Naive thymus-derived CD4-positive, alpha-beta T cell (primary cell): Measurements from ENCODE around the gene YARS2. TPM values are rescaled to one million over a fixed set of nuclear protein-coding genes. Genes with fewer than 3 reads are reported as not detected.

Experiments
- ATAC-seq: fragments of 150-1000 bp; cut with Tn5 transposase; 2 replicates; pipeline ENCODE4 v1.10.0; 2021; ENCODE audit warnings: mild to moderate bottlenecking, moderate library complexity
- CTCF ChIA-PET: fragments of 350-600 bp; sonication (Branson Sonifier 250); formaldehyde crosslinking; loops from one replicate; lab custom pipeline; 2021; ENCODE audit warnings: antibody characterized with exemption; lab: Charles Lee
- POLR2A ChIA-PET: fragments of 350-600 bp; sonication (Branson Sonifier 250); formaldehyde crosslinking; loops from one replicate; lab custom pipeline; 2021; ENCODE audit warnings: antibody characterized with exemption, inconsistent platforms; lab: Charles Lee
- DNase-seq, 9 donors: peaks; one replicate each; pipeline versions ENCODE4 v3.0.0 to v3.0.0-alpha.2; 2020 to 2022; ENCODE audit warnings: mixed read lengths in 1 of 9
- H3K27ac ChIP-seq: one replicate; pipeline ENCODE4 v1.7.0; 2013; ENCODE audit warnings: mild to moderate bottlenecking, low read depth, low read length, moderate library complexity
- H3K27me3 ChIP-seq, 2 donors: one replicate each; pipeline ENCODE4 v1.7.0; 2013; ENCODE audit warnings: low read length in 2 of 2, mild to moderate bottlenecking in 2 of 2, moderate library complexity in 2 of 2; ENCODE audit not compliant: control insufficient read depth in 2 of 2, insufficient read depth in 2 of 2
- H3K36me3 ChIP-seq, 3 experiments: 1 replicate in 2 of 3; 2 replicates in 1 of 3; pipeline ENCODE4 v1.7.0; 2013; ENCODE audit warnings: low read length in 3 of 3, mild to moderate bottlenecking in 3 of 3, moderate library complexity in 1 of 3; ENCODE audit not compliant: insufficient read depth in 3 of 3, control insufficient read depth in 2 of 3
- H3K4me1 ChIP-seq, 2 donors: one replicate each; pipeline ENCODE4 v1.7.0; 2013; ENCODE audit warnings: low read length in 2 of 2, mild to moderate bottlenecking in 2 of 2, moderate library complexity in 1 of 2; ENCODE audit not compliant: control insufficient read depth in 2 of 2, insufficient read depth in 2 of 2
- H3K4me3 ChIP-seq: 2 replicates; pipeline ENCODE4 v1.7.0; 2013; ENCODE audit warnings: mild to moderate bottlenecking, low read length
- H3K9me3 ChIP-seq, 3 experiments: 1 replicate in 2 of 3; 2 replicates in 1 of 3; pipeline ENCODE4 v1.7.0; 2013; ENCODE audit warnings: low read length in 3 of 3; ENCODE audit not compliant: control insufficient read depth in 2 of 3
- H3K27ac Mint-ChIP-seq, 9 donors: one replicate each; pipeline ENCODE4 v1.8.0; 2020 to 2022; ENCODE audit warnings: mixed read lengths in 9 of 9, mild to moderate bottlenecking in 8 of 9, moderate library complexity in 5 of 9, inconsistent platforms in 2 of 9
- H3K27me3 Mint-ChIP-seq, 5 donors: one replicate each; pipeline ENCODE4 v1.8.0; 2021 to 2022; ENCODE audit warnings: mixed read lengths in 5 of 5, mild to moderate bottlenecking in 1 of 5
- H3K36me3 Mint-ChIP-seq, 5 donors: one replicate each; pipeline ENCODE4 v1.8.0; 2020 to 2022; ENCODE audit warnings: mixed read lengths in 5 of 5, mild to moderate bottlenecking in 3 of 5, inconsistent platforms in 1 of 5
- H3K4me1 Mint-ChIP-seq, 7 donors: one replicate each; pipeline ENCODE4 v1.8.0; 2020 to 2022; ENCODE audit warnings: mixed read lengths in 7 of 7, mild to moderate bottlenecking in 3 of 7, inconsistent platforms in 1 of 7
- H3K4me3 Mint-ChIP-seq, 10 donors: one replicate each; pipeline ENCODE4 v1.8.0; 2020 to 2022; ENCODE audit warnings: mild to moderate bottlenecking in 10 of 10, mixed read lengths in 10 of 10, moderate library complexity in 6 of 10, inconsistent platforms in 2 of 10
- H3K9me3 Mint-ChIP-seq, 11 donors: one replicate each; pipeline ENCODE4 v1.8.0; 2020 to 2022; ENCODE audit warnings: mixed read lengths in 11 of 11, mild to moderate bottlenecking in 4 of 11, inconsistent platforms in 1 of 11, moderate library complexity in 1 of 11
- intact Hi-C, 2 donors: fragments of 100-400 bp; cut with micrococcal nuclease; formaldehyde crosslinking; loops; one replicate each; pipeline ENCODE4 v1.15.1; 2023
- polyA plus RNA-seq, 2 donors: library from polyadenylated mRNA; unstranded; fragments of 300-500 nt; fragmentation: Illumina TruSeq; gene quantifications; one replicate each; pipeline ENCODE4 v1.2.3, GENCODE V29; 2021
- total RNA-seq, 6 experiments: library from RNA in 5 of 6; stranded (reverse) in 5 of 6; gene quantifications; 1 replicate in 5 of 6; 2 replicates in 1 of 6; pipeline ENCODE4 v1.2.3 and lab custom pipeline; 2021 to 2026

Gene YARS2
- total and polyA plus RNA-seq, 7 experiments from 2014 or later: 11.3 to 24.0 (median 17.9) TPM

- DNase-seq (no peak), ATAC-seq (no peak)
- ChIA-PET POLR2A (no interaction called here), CTCF (interaction anchor here (1.2 kb wide), 1 partner anchor 15 kb away, joined by 3 read pairs; no protein-coding TSS in a partner anchor)
- H3K9me3 ChIP-seq: no peaks in the 10 kb centered on the region
- no peaks in the 10 kb centered on the region for H3K4me1 ChIP-seq
- Mint-ChIP-seq H3K9me3 (no peaks in the 10 kb centered on the region), H3K27me3 (no peaks in the 10 kb centered on the region), H3K27ac (peak overlapping the region in 2 of 9 donors; percentile 41 to 53), H3K4me3 (no peak overlapping the region), H3K4me1 (peaks cover 0 to 28% (median 20%) of the 10 kb centered on the region in 7 donors), H3K36me3 (peaks cover 0 to 46% (median 17%) of the 10 kb centered on the region in 5 donors)
- no peak overlapping the region for H3K27ac ChIP-seq
- intact Hi-C loops: no loop called here
- H3K4me3 ChIP-seq: no peak overlapping the region
- H3K36me3 ChIP-seq: peaks cover 17 to 73% (median 17%) of the 10 kb centered on the region in 3 experiments
- H3K27me3 ChIP-seq: no peaks in the 10 kb centered on the region
Measured at GRCh38 chr12:32742133-32742532, 13.6 kb downstream of the YARS2 start.

- Histone ChIP-seq H3K4me3 (no peak overlapping the region), H3K36me3 (peaks cover 13 to 61% (median 13%) of the 10 kb centered on the region in 3 experiments), H3K27me3 (no peaks in the 10 kb centered on the region), H3K4me1 (no peaks in the 10 kb centered on the region), H3K27ac (no peak overlapping the region), H3K9me3 (no peaks in the 10 kb centered on the region)
- peaks cover 0 to 25% (median 13%) of the 10 kb centered on the region in 7 donors for H3K4me1 Mint-ChIP-seq
- H3K27ac Mint-ChIP-seq: peak overlapping the region in 3 of 9 donors; percentile 28 to 43 (median 40)
- ChIA-PET CTCF (interaction anchor here (0.5 kb wide), 1 partner anchor 1208 kb away, joined by 4 read pairs; no protein-coding TSS in a partner anchor), POLR2A (no interaction called here)
- H3K27me3 Mint-ChIP-seq: no peaks in the 10 kb centered on the region
- no peak overlapping the region for H3K4me3 Mint-ChIP-seq
- intact Hi-C loops: no loop called here
- peaks cover 0 to 36% (median 17%) of the 10 kb centered on the region in 5 donors for H3K36me3 Mint-ChIP-seq
- DNase-seq (no peak), ATAC-seq (no peak)
- no peaks in the 10 kb centered on the region for H3K9me3 Mint-ChIP-seq
Measured at GRCh38 chr12:32739279-32739678, 16.4 kb downstream of the YARS2 start.

GRCh38 chr12:32737715-32738114 is 18.0 kb downstream of the YARS2 start:
- Histone ChIP-seq H3K36me3 (peaks cover 4 to 50% (median 13%) of the 10 kb centered on the region in 3 experiments), H3K4me3 (no peak overlapping the region), H3K4me1 (no peaks in the 10 kb centered on the region), H3K27ac (no peak overlapping the region), H3K27me3 (no peaks in the 10 kb centered on the region), H3K9me3 (no peaks in the 10 kb centered on the region)
- H3K4me3 Mint-ChIP-seq: no peak overlapping the region
- H3K36me3 Mint-ChIP-seq: peaks cover 0 to 32% (median 10%) of the 10 kb centered on the region in 5 donors
- H3K9me3 Mint-ChIP-seq: no peaks in the 10 kb centered on the region
- ATAC-seq (no peak), DNase-seq (no peak)
- intact Hi-C loops: no loop called here
- H3K4me1 Mint-ChIP-seq: peaks cover 0 to 16% (median 5%) of the 10 kb centered on the region in 7 donors
- POLR2A ChIA-PET: interaction anchor here (0.7 kb wide), 1 partner anchor 482 kb away, joined by 5 read pairs; no protein-coding TSS in a partner anchor
- CTCF ChIA-PET: no interaction called here
- no peaks in the 10 kb centered on the region for H3K27me3 Mint-ChIP-seq
- H3K27ac Mint-ChIP-seq: peak overlapping the region in 3 of 9 donors; percentile 45 to 65 (median 55)

- H3K27me3 Mint-ChIP-seq: no peaks in the 10 kb centered on the region
- ChIA-PET CTCF (no interaction called here), POLR2A (no interaction called here)
- H3K9me3 ChIP-seq: no peaks in the 10 kb centered on the region
- H3K27ac ChIP-seq: no peak overlapping the region
- intact Hi-C loops: no loop called here
- H3K36me3 Mint-ChIP-seq: peaks cover 0 to 30% (median 8%) of the 10 kb centered on the region in 5 donors
- H3K4me3 ChIP-seq: no peak overlapping the region
- H3K4me1 ChIP-seq: no peaks in the 10 kb centered on the region
- H3K4me3 Mint-ChIP-seq: no peak overlapping the region
- H3K27me3 ChIP-seq: no peaks in the 10 kb centered on the region
- DNase-seq (no peak), ATAC-seq (no peak)
- H3K27ac Mint-ChIP-seq: peak overlapping the region in 3 of 9 donors; percentile 28 to 40 (median 38)
- no peaks in the 10 kb centered on the region for H3K9me3 Mint-ChIP-seq
- H3K36me3 ChIP-seq: peaks cover 4 to 49% (median 9%) of the 10 kb centered on the region in 3 experiments
- peaks cover 0 to 16% (median 5%) of the 10 kb centered on the region in 7 donors for H3K4me1 Mint-ChIP-seq
Measured at GRCh38 chr12:32736445-32736844, 19.3 kb downstream of the YARS2 start.

- ATAC-seq (no peak), DNase-seq (no peak)
- Mint-ChIP-seq H3K36me3 (peaks cover 0 to 30% (median 8%) of the 10 kb centered on the region in 5 donors), H3K27me3 (no peaks in the 10 kb centered on the region), H3K4me1 (peaks cover 0 to 15% (median 5%) of the 10 kb centered on the region in 7 donors), H3K4me3 (no peak overlapping the region), H3K27ac (peak overlapping the region in 3 of 9 donors; percentile 20 to 32 (median 20)), H3K9me3 (no peaks in the 10 kb centered on the region)
- Histone ChIP-seq H3K4me1 (no peaks in the 10 kb centered on the region), H3K27me3 (no peaks in the 10 kb centered on the region), H3K36me3 (peaks cover 0 to 38% (median 2%) of the 10 kb centered on the region in 3 experiments), H3K27ac (no peak overlapping the region), H3K4me3 (no peak overlapping the region), H3K9me3 (no peaks in the 10 kb centered on the region)
- ChIA-PET POLR2A (no interaction called here), CTCF (interaction anchor here (0.6 kb wide), 2 partner anchors 21 to 1112 kb away, joined by 3 read pairs; partner anchors contain the start of gene YARS2)
- intact Hi-C loops: no loop called here
Measured at GRCh38 chr12:32734952-32735351, 20.7 kb downstream of the YARS2 start.

- peaks cover 0 to 4% (median 2%) of the 10 kb centered on the region in 7 donors for H3K4me1 Mint-ChIP-seq
- H3K4me1 ChIP-seq: no peaks in the 10 kb centered on the region
- H3K27ac Mint-ChIP-seq: peak overlapping the region in 7 of 9 donors; percentile 1 to 60 (median 24)
- no peaks in the 10 kb centered on the region for H3K9me3 ChIP-seq
- no peak overlapping the region for H3K4me3 ChIP-seq
- H3K27me3 ChIP-seq: no peaks in the 10 kb centered on the region
- DNase-seq (no peak), ATAC-seq (no peak)
- H3K27ac ChIP-seq: no peak overlapping the region
- no peaks in the 10 kb centered on the region for H3K27me3 Mint-ChIP-seq
- peaks cover 0 to 30% (median 9%) of the 10 kb centered on the region in 3 experiments for H3K36me3 ChIP-seq
- peaks cover 11 to 41% (median 21%) of the 10 kb centered on the region in 5 donors for H3K36me3 Mint-ChIP-seq
- no peaks in the 10 kb centered on the region for H3K9me3 Mint-ChIP-seq
- intact Hi-C loops: no loop called here
- ChIA-PET CTCF (no interaction called here), POLR2A (no interaction called here)
- H3K4me3 Mint-ChIP-seq: no peak overlapping the region
Measured at GRCh38 chr12:32727237-32727636, 28.5 kb downstream of the YARS2 start.

GRCh38 chr12:32726286-32726685 is 29.4 kb downstream of the YARS2 start:
- CTCF ChIA-PET: no interaction called here
- ATAC-seq (no peak), DNase-seq (no peak)
- intact Hi-C loops: no loop called here
- Mint-ChIP-seq H3K36me3 (peaks cover 11 to 36% (median 20%) of the 10 kb centered on the region in 5 donors), H3K4me3 (no peak overlapping the region), H3K27ac (peak overlapping the region in 3 of 9 donors; percentile 2 to 57 (median 50)), H3K4me1 (peaks cover 0 to 4% (median 2%) of the 10 kb centered on the region in 7 donors), H3K27me3 (no peaks in the 10 kb centered on the region), H3K9me3 (no peaks in the 10 kb centered on the region)
- peaks cover 0 to 30% (median 16%) of the 10 kb centered on the region in 3 experiments for H3K36me3 ChIP-seq
- H3K27me3 ChIP-seq: no peaks in the 10 kb centered on the region
- H3K4me3 ChIP-seq: no peak overlapping the region
- H3K9me3 ChIP-seq: no peaks in the 10 kb centered on the region
- H3K27ac ChIP-seq: no peak overlapping the region
- POLR2A ChIA-PET: no interaction called here
- no peaks in the 10 kb centered on the region for H3K4me1 ChIP-seq
